ENCODE data around the gene COL28A1.

COL28A1 gene

GRCh38 chr7:7505915-7506314 lies 29.8 kb downstream of the COL28A1 start:
- H3K4me3 ChIP-seq (ENCODE audit: low read length): no peak overlapping the region
- H3K27me3 ChIP-seq (ENCODE audit: low read depth, low read length): no peaks in the 10 kb centered on the region
- H2AFZ ChIP-seq (ENCODE audit: low read depth, low read length): no peak overlapping the region
- TF ChIP-seq CTCF (IDR thresholded peaks at IDR 0.05; ENCODE audit: low read depth, low read length) (no peak), EZH2phosphoT487 (IDR thresholded peaks at IDR 0.05; ENCODE audit: low read depth) (no peak)
- no peaks in the 10 kb centered on the region for H3K79me2 ChIP-seq (ENCODE audit: low read length)
- no peak overlapping the region for H3K9ac ChIP-seq (ENCODE audit: low read length)
- H3K9me3 ChIP-seq (ENCODE audit: insufficient read depth, low read length): no peaks in the 10 kb centered on the region
- H3K27ac ChIP-seq (ENCODE audit: low read length): no peak overlapping the region
- no peaks in the 10 kb centered on the region for H4K20me1 ChIP-seq (ENCODE audit: insufficient read depth, low read length)
- H3K4me1 ChIP-seq (ENCODE audit: low read length): no peaks in the 10 kb centered on the region
- no peak overlapping the region for H3K4me2 ChIP-seq (ENCODE audit: low read length)
- no peaks in the 10 kb centered on the region for H3K36me3 ChIP-seq (replicated peaks; ENCODE audit: low read depth, low read length)

GRCh38 chr7:7504910-7505704 lies 30.6 kb downstream of the COL28A1 start:
- Histone ChIP-seq H3K4me3 (ENCODE audit: low read length) (no peak overlapping the region), H3K9ac (ENCODE audit: low read length) (no peak overlapping the region), H2AFZ (ENCODE audit: low read depth, low read length) (no peak overlapping the region), H3K79me2 (ENCODE audit: low read length) (no peaks in the 10 kb centered on the region), H3K36me3 (replicated peaks; ENCODE audit: low read depth, low read length) (no peaks in the 10 kb centered on the region), H3K4me2 (ENCODE audit: low read length) (no peak overlapping the region), H3K4me1 (ENCODE audit: low read length) (no peaks in the 10 kb centered on the region), H3K27ac (ENCODE audit: low read length) (no peak overlapping the region), H3K9me3 (ENCODE audit: insufficient read depth, low read length) (no peaks in the 10 kb centered on the region), H4K20me1 (ENCODE audit: insufficient read depth, low read length) (no peaks in the 10 kb centered on the region), H3K27me3 (ENCODE audit: low read depth, low read length) (no peaks in the 10 kb centered on the region)
- TF ChIP-seq EZH2phosphoT487 (IDR thresholded peaks at IDR 0.05; ENCODE audit: low read depth) (no peak), CTCF (IDR thresholded peaks at IDR 0.05; ENCODE audit: low read depth, low read length) (no peak)

GRCh38 chr7:7499892-7500291 lies 35.8 kb downstream of the COL28A1 start:
- H3K4me3 ChIP-seq (ENCODE audit: low read length): no peak overlapping the region
- no peaks in the 10 kb centered on the region for H4K20me1 ChIP-seq (ENCODE audit: insufficient read depth, low read length)
- no peak overlapping the region for H3K4me2 ChIP-seq (ENCODE audit: low read length)
- no peaks in the 10 kb centered on the region for H3K79me2 ChIP-seq (ENCODE audit: low read length)
- no peaks in the 10 kb centered on the region for H3K9me3 ChIP-seq (ENCODE audit: insufficient read depth, low read length)
- H3K9ac ChIP-seq (ENCODE audit: low read length): no peak overlapping the region
- H3K27me3 ChIP-seq (ENCODE audit: low read depth, low read length): no peaks in the 10 kb centered on the region
- no peaks in the 10 kb centered on the region for H3K36me3 ChIP-seq (replicated peaks; ENCODE audit: low read depth, low read length)
- no peak overlapping the region for H3K27ac ChIP-seq (ENCODE audit: low read length)
- no peaks in the 10 kb centered on the region for H3K4me1 ChIP-seq (ENCODE audit: low read length)
- TF ChIP-seq EZH2phosphoT487 (IDR thresholded peaks at IDR 0.05; ENCODE audit: low read depth) (no peak), CTCF (IDR thresholded peaks at IDR 0.05; ENCODE audit: low read depth, low read length) (no peak)
- no peak overlapping the region for H2AFZ ChIP-seq (ENCODE audit: low read depth, low read length)

GRCh38 chr7:7498856-7499255 lies 36.8 kb downstream of the COL28A1 start:
- no peak overlapping the region for H3K9ac ChIP-seq (ENCODE audit: low read length)
- no peaks in the 10 kb centered on the region for H4K20me1 ChIP-seq (ENCODE audit: insufficient read depth, low read length)
- H3K4me2 ChIP-seq (ENCODE audit: low read length): no peak overlapping the region
- no peaks in the 10 kb centered on the region for H3K27me3 ChIP-seq (ENCODE audit: low read depth, low read length)
- no peaks in the 10 kb centered on the region for H3K36me3 ChIP-seq (replicated peaks; ENCODE audit: low read depth, low read length)
- no peak for TF ChIP-seq EZH2phosphoT487 (IDR thresholded peaks at IDR 0.05; ENCODE audit: low read depth)
- TF ChIP-seq CTCF (IDR thresholded peaks at IDR 0.05; ENCODE audit: low read depth, low read length): no peak
- no peak overlapping the region for H3K4me3 ChIP-seq (ENCODE audit: low read length)
- H3K27ac ChIP-seq (ENCODE audit: low read length): no peak overlapping the region
- no peaks in the 10 kb centered on the region for H3K9me3 ChIP-seq (ENCODE audit: insufficient read depth, low read length)
- no peaks in the 10 kb centered on the region for H3K79me2 ChIP-seq (ENCODE audit: low read length)
- H3K4me1 ChIP-seq (ENCODE audit: low read length): no peaks in the 10 kb centered on the region
- H2AFZ ChIP-seq (ENCODE audit: low read depth, low read length): no peak overlapping the region
